B cell (primary cell): Measurements from ENCODE around the gene IMMP2L. TPM values are rescaled to one million over a fixed set of nuclear protein-coding genes. Genes with fewer than 3 reads are reported as not detected.

Experiments
- ATAC-seq: fragments of 200-7000 bp; cut with Tn5 transposase; one replicate; pipeline ENCODE4 v1.10.0; 2021; ENCODE audit warnings: low read depth, mild to moderate bottlenecking, moderate number of reproducible peaks, moderate library complexity
- CTCF ChIA-PET: fragments of 350-600 bp; sonication (Branson Sonifier 250); formaldehyde crosslinking; loops from one replicate; lab custom pipeline; 2021; ENCODE audit warnings: antibody characterized with exemption, inconsistent platforms; lab: Charles Lee
- POLR2A ChIA-PET: fragments of 350-600 bp; sonication (Branson Sonifier 250); formaldehyde crosslinking; loops from one replicate; lab custom pipeline; 2021; ENCODE audit warnings: antibody characterized with exemption; lab: Charles Lee
- DNase-seq: peaks from one replicate; pipeline ENCODE4 v3.0.0; 2013
- H2AFZ ChIP-seq: 2 replicates; pipeline ENCODE4 v1.6.1; 2012; ENCODE audit warnings: mild to moderate bottlenecking, low read depth, low read length; ENCODE audit not compliant: insufficient read depth, poor library complexity, severe bottlenecking
- H3K27ac ChIP-seq, 2 donors: 1 replicate in 1 of 2; 2 replicates in 1 of 2; pipeline ENCODE4 v1.5.1; 2012 to 2013; ENCODE audit warnings: low read length in 2 of 2, mild to moderate bottlenecking in 2 of 2, moderate library complexity in 1 of 2
- H3K27me3 ChIP-seq, 4 experiments: fragments of 200-600 bp in 1 of 4; sonication (generic) in 1 of 4; replicated peaks in 1 of 4; 1 replicate in 2 of 4; 2 replicates in 2 of 4; pipeline versions ENCODE4 v1.6.1 to v1.7.0; 2013 to 2016; ENCODE audit warnings: low read length in 3 of 4, mild to moderate bottlenecking in 2 of 4, mixed read lengths in 1 of 4, moderate library complexity in 1 of 4; ENCODE audit not compliant: insufficient read depth in 4 of 4, control insufficient read depth in 3 of 4; ENCODE audit errors: control extremely low read depth in 1 of 4
- H3K36me3 ChIP-seq, 2 experiments: replicated peaks in 1 of 2; 1 replicate in 1 of 2; 2 replicates in 1 of 2; pipeline versions ENCODE4 v1.6.1 to v1.7.1; 2013; ENCODE audit warnings: low read length in 1 of 2; ENCODE audit not compliant: insufficient read depth in 2 of 2, control insufficient read depth in 1 of 2; ENCODE audit errors: control extremely low read depth in 1 of 2, extremely low read depth in 1 of 2
- H3K4me1 ChIP-seq, 2 donors: fragments of 200-600 bp in 1 of 2; sonication (generic) in 1 of 2; 1 replicate in 1 of 2; 2 replicates in 1 of 2; pipeline versions ENCODE4 v1.5.1 to v1.6.1; 2013 to 2017; ENCODE audit warnings: low read length in 2 of 2; ENCODE audit not compliant: control insufficient read depth in 2 of 2, insufficient read depth in 2 of 2
- H3K4me2 ChIP-seq: replicated peaks from 2 replicates; pipeline ENCODE3; 2012; ENCODE audit warnings: mild to moderate bottlenecking, low read depth, low read length; ENCODE audit not compliant: poor library complexity, severe bottlenecking
- H3K4me3 ChIP-seq, 5 experiments: fragments of 200-600 bp in 1 of 5; sonication (generic) in 1 of 5; 1 replicate in 3 of 5; 2 replicates in 2 of 5; pipeline versions ENCODE4 v1.5.1 to v1.7.0; 2011 to 2016; ENCODE audit warnings: low read length in 4 of 5, mild to moderate bottlenecking in 4 of 5, low read depth in 2 of 5, control low read depth in 1 of 5, moderate library complexity in 1 of 5; ENCODE audit not compliant: insufficient read depth in 1 of 5; ENCODE audit errors: control extremely low read depth in 1 of 5, extremely low read depth in 1 of 5
- H3K79me2 ChIP-seq: fragments of 200-600 bp; sonication (generic); one replicate; pipeline ENCODE4 v1.6.0; 2016; ENCODE audit warnings: low read length; ENCODE audit not compliant: control insufficient read depth, insufficient read depth
- H3K9ac ChIP-seq: fragments of 200-600 bp; sonication (generic); 2 replicates; pipeline ENCODE4 v1.6.1; 2017; ENCODE audit warnings: mild to moderate bottlenecking, low read length, moderate library complexity
- H3K9me3 ChIP-seq, 3 donors: one replicate each; pipeline versions ENCODE4 v1.6.1 to v1.7.1; 2013; ENCODE audit warnings: low read length in 2 of 3; ENCODE audit not compliant: control insufficient read depth in 2 of 3, insufficient read depth in 1 of 3; ENCODE audit errors: control extremely low read depth in 1 of 3
- H4K20me1 ChIP-seq: 2 replicates; pipeline ENCODE4 v1.6.0; 2012; ENCODE audit warnings: mild to moderate bottlenecking, low read length; ENCODE audit not compliant: insufficient read depth, control insufficient read depth, poor library complexity, severe bottlenecking
- H3K27ac Mint-ChIP-seq: one replicate; pipeline ENCODE4 v1.8.0; 2021; ENCODE audit warnings: mixed read lengths
- H3K27me3 Mint-ChIP-seq: one replicate; pipeline ENCODE4 v1.8.0; 2021; ENCODE audit warnings: mixed read lengths
- H3K4me1 Mint-ChIP-seq: one replicate; pipeline ENCODE4 v1.8.0; 2021; ENCODE audit warnings: mixed read lengths
- H3K4me3 Mint-ChIP-seq: one replicate; pipeline ENCODE4 v1.8.0; 2021; ENCODE audit warnings: mixed read lengths
- H3K9me3 Mint-ChIP-seq: one replicate; pipeline ENCODE4 v1.8.0; 2022; ENCODE audit warnings: mixed read lengths; ENCODE audit not compliant: insufficient read depth
- CTCF ChIP-seq: fragments of 200-600 bp; IDR thresholded peaks from one replicate; pipeline ENCODE4 v1.8.0; 2022; ENCODE audit warnings: antibody characterized with exemption, mild to moderate bottlenecking
- EZH2 ChIP-seq: IDR thresholded peaks from 2 replicates; pipeline ENCODE4 v1.6.1; 2012; ENCODE audit warnings: borderline replicate concordance, low read depth, mild to moderate bottlenecking, moderate library complexity, low read length; ENCODE audit not compliant: insufficient read depth, poor library complexity, severe bottlenecking
- WGBS: methylation state at CpG from one replicate; pipeline ENCODE4 v1.1.5; 2013; ENCODE audit warnings: missing lambda C conversion rate; ENCODE audit not compliant: insufficient coverage; 5-methylcytosine and 5-hydroxymethylcytosine counted together
- intact Hi-C: fragments of 100-400 bp; cut with micrococcal nuclease; formaldehyde crosslinking; loops from one replicate; pipeline ENCODE4 v1.10.0; 2022
- polyA plus RNA-seq: library from polyadenylated mRNA; depleted of rRNA; stranded (reverse); fragments of >200 nt; gene quantifications from 2 replicates; pipeline ENCODE4 v1.2.3, GENCODE V29; 2012
- total RNA-seq, 2 donors: library from RNA; stranded (reverse); fragments of 120-200 nt in 1 of 2; gene quantifications; 1 replicate in 1 of 2; 2 replicates in 1 of 2; pipeline versions ENCODE4 v1.2.3 to v1.2.4, GENCODE V29; 2013 to 2022

Gene IMMP2L
- total and polyA plus RNA-seq, 2 donors (not counting 1 experiment from before 2014, with no cell fraction given), result 3.8 to 34.2 TPM

GRCh38 chr7:111091593-111092358 lies 470.5 kb downstream of the IMMP2L start:
- no peaks in the 10 kb centered on the region for H3K4me1 ChIP-seq
- Mint-ChIP-seq H3K27me3 (no peaks in the 10 kb centered on the region), H3K4me3 (no peak overlapping the region), H3K9me3 (no peaks in the 10 kb centered on the region), H3K4me1 (no peaks in the 10 kb centered on the region), H3K27ac (no peak overlapping the region)
- CTCF ChIA-PET, result interaction anchor here (0.7 to 1.7 kb wide), 6 partner anchors 9 to 644 kb away, joined by 3 to 5 read pairs (median 3); no protein-coding TSS in a partner anchor
- intact Hi-C loops, result loop anchor here (10.0 kb wide), 1 partner anchor 1247 kb away; no protein-coding TSS in a partner anchor
- H3K27ac ChIP-seq, result no peak overlapping the region
- POLR2A ChIA-PET, result no interaction called here
- H3K4me2 ChIP-seq, result no peak overlapping the region
- no peak overlapping the region for H3K9ac ChIP-seq
- no peak overlapping the region for H2AFZ ChIP-seq
- ATAC-seq (no peak), DNase-seq (no peak)
- no peaks in the 10 kb centered on the region for H4K20me1 ChIP-seq
- H3K79me2 ChIP-seq, result no peaks in the 10 kb centered on the region
- TF ChIP-seq CTCF (no peak), EZH2 (no peak)
- no peaks in the 10 kb centered on the region for H3K9me3 ChIP-seq
- no CpG with 5 or more reads among the region's 3 CpGs for WGBS
- H3K27me3 ChIP-seq, result no peaks in the 10 kb centered on the region
- no peaks in the 10 kb centered on the region for H3K36me3 ChIP-seq
- H3K4me3 ChIP-seq, result no peak overlapping the region

- H3K79me2 ChIP-seq, result no peaks in the 10 kb centered on the region
- H3K4me1 Mint-ChIP-seq, result peaks cover 3% of the 10 kb centered on the region
- H3K9me3 ChIP-seq, result no peaks in the 10 kb centered on the region
- ChIA-PET CTCF (interaction anchor here (0.9 to 1.4 kb wide), 2 partner anchors 9 to 22 kb away, joined by 3 read pairs; no protein-coding TSS in a partner anchor), POLR2A (no interaction called here)
- no peaks in the 10 kb centered on the region for H3K9me3 Mint-ChIP-seq
- H3K4me1 ChIP-seq, result no peaks in the 10 kb centered on the region
- WGBS, result 100% methylated on average over 4 of the region's 6 CpGs
- no peaks in the 10 kb centered on the region for H3K27me3 ChIP-seq
- no peak within 1 kb of the TSS for H3K27ac ChIP-seq
- no peak within 1 kb of the TSS for H3K4me3 ChIP-seq
- no peak within 1 kb of the TSS for H3K4me2 ChIP-seq
- DNase-seq, result no peak
- H4K20me1 ChIP-seq, result no peaks in the 10 kb centered on the region
- H3K4me3 Mint-ChIP-seq, result no peak within 1 kb of the TSS
- TF ChIP-seq CTCF, result no peak
- TF ChIP-seq EZH2, result no peak
- H3K36me3 ChIP-seq, result no peaks in the 10 kb centered on the region
- no peak for ATAC-seq
- no peak within 1 kb of the TSS for H2AFZ ChIP-seq
- H3K27ac Mint-ChIP-seq, result no peak within 1 kb of the TSS
- intact Hi-C loops, result loop anchor here (1.0 to 10.0 kb wide), 2 partner anchors 395 to 1246 kb away; no protein-coding TSS in a partner anchor
- no peak within 1 kb of the TSS for H3K9ac ChIP-seq
- no peaks in the 10 kb centered on the region for H3K27me3 Mint-ChIP-seq
Measured at GRCh38 chr7:111090846-111091245, 471.4 kb downstream of the IMMP2L start, which contains the start of gene LRRN3. LRRN3 (plus strand) TSS chr7:111091127; CDS start chr7:111122773, 31,646 bp downstream.
